ENCODE measurements around the gene SCRT2.

The SCRT2 gene

DNA sequence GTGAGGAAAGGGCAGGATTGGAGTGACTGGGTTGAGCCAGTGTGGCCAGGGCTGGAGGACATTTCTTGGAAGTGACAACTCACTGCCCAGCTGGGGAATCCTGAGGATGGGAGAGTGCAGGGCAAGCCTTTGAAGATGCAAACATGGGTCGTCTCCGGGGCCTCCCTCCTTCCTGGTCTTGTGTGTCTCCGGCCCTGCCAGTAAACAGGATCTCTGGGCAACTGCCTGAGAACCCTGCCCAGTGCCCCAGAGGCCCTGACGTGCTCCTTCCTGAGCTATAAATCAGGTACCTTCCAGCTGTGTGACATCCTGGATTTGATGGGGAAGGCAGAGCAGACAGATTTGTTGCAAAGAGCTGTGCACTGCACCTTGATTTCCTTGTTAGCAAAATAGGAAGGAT lies 52.6 kb downstream of the SCRT2 start:
- DNase-seq = no peak

DNA sequence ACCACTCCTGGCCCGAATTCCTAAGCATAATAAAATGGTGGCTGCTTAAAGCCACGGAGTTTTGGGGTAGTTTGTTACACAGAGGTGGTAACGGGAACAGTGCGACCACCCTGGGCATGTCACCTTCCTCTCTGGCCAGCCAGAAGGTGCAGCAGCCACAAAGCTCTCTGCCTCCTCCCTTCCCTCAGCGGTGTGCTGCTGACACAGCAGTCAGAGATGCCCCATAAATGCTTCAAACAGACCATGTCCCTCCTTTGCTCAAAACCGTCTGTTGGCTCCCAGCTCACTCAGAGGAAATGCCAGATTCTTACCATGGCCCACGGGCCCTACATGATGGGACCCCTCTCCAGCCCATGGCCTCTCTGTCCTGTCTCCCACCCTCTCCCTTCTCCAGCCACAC lies 53.4 kb downstream of the SCRT2 start:
- DNase-seq = no peak

DNA sequence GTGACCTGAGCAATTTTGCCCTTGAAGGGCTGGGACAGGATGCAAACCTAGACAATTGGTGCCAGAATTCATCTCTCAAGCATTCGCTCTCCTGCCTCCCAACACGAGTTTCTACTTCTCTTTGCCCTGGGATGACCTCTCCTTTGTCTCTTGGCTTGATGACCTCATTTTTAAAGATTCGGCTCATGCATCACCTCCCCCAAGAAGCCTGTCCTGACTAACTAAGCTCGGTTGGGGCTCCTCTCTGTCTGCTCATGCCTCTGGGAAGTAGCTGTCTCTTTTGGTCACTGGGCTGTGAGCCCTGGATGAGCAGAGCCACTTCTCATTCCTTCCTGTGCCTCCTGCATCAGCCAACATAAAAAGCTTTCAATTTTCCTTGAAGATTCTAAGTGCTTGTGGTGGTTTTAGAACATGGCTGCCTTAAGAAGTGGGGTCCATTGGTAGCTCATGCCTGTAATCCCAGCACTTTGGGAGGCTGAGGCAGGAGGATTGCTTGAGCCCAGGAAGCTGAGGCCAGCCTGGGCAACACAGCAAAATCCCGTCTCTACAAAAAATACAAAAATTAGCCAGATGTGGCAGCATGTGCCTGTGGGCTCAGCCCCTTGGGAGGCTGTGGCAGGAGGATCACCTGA lies 54.4 kb downstream of the SCRT2 start:
- DNase-seq = peak; percentile 21

DNA sequence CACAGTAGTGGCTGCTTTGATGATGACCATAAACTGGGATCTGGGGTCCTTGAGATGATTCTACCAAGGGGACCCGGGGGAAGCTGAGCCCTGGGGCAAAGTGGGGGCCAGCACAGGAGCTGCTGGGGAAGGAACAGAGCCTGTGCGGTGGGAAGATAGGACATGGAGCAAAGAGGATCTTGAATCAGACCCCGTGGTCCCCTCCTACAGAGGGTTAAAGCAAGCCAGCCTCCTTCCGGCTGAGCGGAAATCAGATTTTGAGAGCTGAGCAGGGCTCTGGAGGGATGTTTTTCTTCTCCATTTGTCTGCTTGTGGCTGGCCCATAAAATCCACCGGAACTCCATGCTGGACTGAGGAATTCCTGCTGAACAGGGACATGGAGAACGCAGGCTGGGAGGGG lies 55.4 kb downstream of the SCRT2 start:
- no peak for DNase-seq

DNA sequence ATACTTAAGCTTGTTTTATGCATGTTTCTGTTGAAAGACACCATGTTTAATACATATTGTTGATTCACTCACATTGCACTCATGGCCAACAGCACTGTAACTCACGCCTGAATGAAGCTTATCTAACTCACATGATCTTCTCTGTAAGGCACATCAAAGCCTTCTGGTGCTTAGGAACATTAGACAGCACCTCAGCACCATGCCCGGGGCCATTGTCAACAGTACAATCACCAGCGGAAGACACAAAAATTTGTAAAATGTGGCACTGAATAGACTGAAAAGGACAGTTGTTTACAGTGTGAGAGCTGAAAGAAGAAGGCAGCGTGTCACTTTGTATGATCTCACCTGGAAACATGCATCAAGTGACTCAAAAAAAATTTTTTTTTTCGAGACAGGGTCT lies 56.6 kb downstream of the SCRT2 start:
- DNase-seq = no peak

DNA sequence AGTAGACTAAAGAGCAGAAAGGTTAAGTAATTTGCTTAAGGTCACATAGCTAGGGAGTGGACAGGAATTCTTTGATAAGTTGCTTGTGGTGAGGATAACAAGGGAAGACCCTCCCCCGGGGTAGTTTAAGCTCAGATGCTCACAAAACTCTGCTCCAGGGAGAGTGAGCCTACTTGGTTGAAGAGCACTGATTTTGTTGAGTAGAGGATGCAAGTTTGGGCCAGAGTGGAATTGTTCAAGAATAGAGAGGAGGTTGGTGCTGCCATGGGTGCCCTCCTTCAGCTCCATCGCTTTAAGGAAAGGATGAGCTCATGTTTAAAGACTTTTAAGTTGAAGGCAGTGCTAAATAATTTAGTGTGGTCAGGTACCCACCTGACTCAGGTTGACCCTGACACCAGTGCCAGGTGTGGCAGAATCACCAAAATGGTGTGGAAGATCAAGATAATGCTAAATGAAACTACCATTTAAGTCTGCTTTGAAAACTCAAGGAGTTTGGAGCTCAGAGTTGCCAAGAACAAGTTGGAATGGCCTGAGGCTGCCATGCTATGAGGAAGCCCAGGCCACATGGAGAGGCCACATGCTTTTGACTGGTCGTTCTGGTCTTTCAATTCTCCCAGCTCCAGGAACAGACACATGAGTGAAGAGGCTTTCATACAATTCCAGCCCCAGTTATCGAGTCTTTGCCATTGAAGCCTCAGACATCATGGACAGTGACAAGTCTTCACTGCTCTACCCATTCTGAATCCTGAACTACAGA lies 57.5 kb downstream of the SCRT2 start:
- no peak for DNase-seq

DNA sequence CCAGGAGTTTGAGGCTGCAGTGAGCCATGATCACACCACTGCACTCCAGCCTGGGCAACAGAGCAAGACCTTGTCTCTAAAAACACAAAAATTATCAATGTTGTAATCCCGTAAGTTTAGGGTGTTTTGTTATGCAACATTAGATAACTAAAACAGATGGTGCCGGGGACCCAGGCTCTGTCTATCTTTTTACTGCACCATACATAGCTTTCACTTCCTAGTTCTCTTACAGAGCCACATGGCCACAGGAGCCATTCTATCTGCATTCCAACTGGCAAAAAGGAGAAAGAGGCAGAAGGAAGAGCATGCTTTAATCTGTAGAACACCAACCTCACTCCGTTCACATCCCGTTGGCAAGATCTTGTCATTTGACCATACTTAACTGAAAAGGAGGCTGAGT lies 60.1 kb downstream of the SCRT2 start:
- DNase-seq = no peak

DNA sequence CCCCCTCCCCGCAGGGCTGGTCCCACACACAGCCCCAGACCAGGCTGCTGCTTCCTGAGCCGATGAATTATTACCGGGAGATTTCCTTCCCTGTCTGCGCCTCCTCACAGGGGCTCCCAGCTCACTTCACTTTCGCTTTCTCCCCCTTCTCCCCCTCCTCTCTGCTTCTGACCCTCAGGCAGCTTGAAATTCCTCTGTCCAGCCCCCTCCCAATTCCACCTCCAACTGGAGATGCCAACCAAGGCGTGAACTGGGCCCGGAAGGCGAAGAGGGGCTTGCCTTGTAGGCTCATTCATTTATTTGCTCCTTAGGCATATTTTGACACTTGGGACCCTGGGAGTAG lies 63.8 kb downstream of the SCRT2 start:
- DNase-seq = no peak
